Pancreas (tissue), 10 donors: ENCODE measurements around the gene ZNF555. TPM values are rescaled to one million over a fixed set of nuclear protein-coding genes. Genes with fewer than 3 reads are reported as not detected.
A peak's percentile ranks its signal among the peaks of the same experiment; 100 is the strongest.
"Not testable (repeated sequence)": the region's sequence is repeated elsewhere in the genome, so short reads cannot be mapped to it uniquely, and the experiment has no call there.

Experiments
- ATAC-seq, 4 donors: fragments of 200-7000 bp; cut with Tn5 transposase; one replicate each; pipeline versions ENCODE4 v1.8.0 to v1.9.1; 2020; ENCODE audit warnings: mild to moderate bottlenecking in 4 of 4, moderate library complexity in 4 of 4
- DNase-seq, 6 donors: peaks; one replicate each; pipeline ENCODE4 v3.0.0-alpha.2; 2020
- FAIRE-seq: peaks from 2 replicates; lab custom pipeline; 2012; peaks lifted over from hg19 to GRCh38; lab: Jason Lieb, UNC
- H3K27ac ChIP-seq, 4 donors: fragments of 200-600 bp; sonication (generic); 1 replicate in 3 of 4; 2 replicates in 1 of 4; pipeline versions ENCODE4 v1.5.0 to v1.8.0; 2020
- H3K27me3 ChIP-seq, 4 donors: fragments of 200-600 bp; one replicate each; pipeline ENCODE4 v1.8.0; 2021
- H3K36me3 ChIP-seq, 3 donors: fragments of 200-600 bp; sonication (generic) in 1 of 3; one replicate each; pipeline versions ENCODE4 v1.5.0 to v1.8.0; 2020 to 2021
- H3K4me1 ChIP-seq, 3 donors: fragments of 200-600 bp; one replicate each; pipeline ENCODE4 v1.8.0; 2021
- H3K4me3 ChIP-seq, 4 donors: fragments of 200-600 bp; sonication (generic) in 2 of 4; one replicate each; pipeline versions ENCODE4 v1.5.0 to v1.8.0; 2020 to 2021
- H3K9me3 ChIP-seq, 4 donors: fragments of 200-600 bp; one replicate each; pipeline ENCODE4 v1.8.0; 2021
- CTCF ChIP-seq, 4 donors: fragments of 200-600 bp; sonication (generic) in 3 of 4; IDR thresholded peaks; one replicate each; pipeline versions ENCODE4 v1.5.0 to v1.8.0; 2021; ENCODE audit warnings: antibody characterized with exemption in 4 of 4
- WGBS, 2 donors: extraction: QIAGEN DNeasy Blood & Tissue Kit; methylation state at CpG; one replicate each; pipeline ENCODE4 v1.1.7; 2013; 5-methylcytosine and 5-hydroxymethylcytosine counted together
- intact Hi-C, 3 donors: fragments of 100-400 bp; cut with DNase I; formaldehyde crosslinking; loops; one replicate each; pipeline versions ENCODE4 v1.11.1 to v1.14.2; 2022
- polyA plus RNA-seq, 2 donors: library from polyadenylated mRNA; stranded (reverse); fragments of 200-250 nt; gene quantifications; one replicate each; pipeline ENCODE4 v1.2.3, GENCODE V29; 2013
- total RNA-seq, 6 donors: library from RNA; stranded (reverse); fragmentation: NEBNext Ultra II Directional in 4 of 6; extraction: Animal tissue kit (Norgen Biotek cat#: 25700) in 4 of 6; gene quantifications; one replicate each; pipeline versions ENCODE4 v1.2.1 to v1.2.4, GENCODE V29; 2021 to 2023
- donor health status: healthy with polysubstance abuse.
- donor health status: DM: no; HTN: no; CAD: no; lungs with moderate emphysema.
- donor health status: DM: no; HTN: no; CAD: no.
- donor health status: control.
- donor health status: control.
- donor health status: Bipolar disorder and iron deficiency.
- donor health status: DM: yes; HTN: yes; CAD: no.
- donor health status: DM: no; HTN: no; CAD: no.
- donor health status: DM: no; HTN: no; CAD: no.
- donor health status: DM: yes; HTN: yes; CAD: no.

Gene ZNF555
- total and polyA plus RNA-seq, 8 donors, result 0.68 to 6.0 (median 3.3) TPM

GRCh38 chr19:2866495-2867024 is 25.3 kb downstream of the ZNF555 start:
- Histone ChIP-seq H3K36me3 (no peaks in the 10 kb centered on the region), H3K27me3 (no peaks in the 10 kb centered on the region), H3K4me3 (no peak overlapping the region), H3K9me3 (no peaks in the 10 kb centered on the region), H3K27ac (no peak overlapping the region), H3K4me1 (no peaks in the 10 kb centered on the region)
- no peak for FAIRE-seq
- no peak for TF ChIP-seq CTCF (IDR thresholded peaks at IDR 0.05)
- WGBS, 2 donors, result 77 to 83% methylated on average over 8 of the region's 8 CpGs
- no peak for ATAC-seq
- DNase-seq, result no peak
- intact Hi-C loops, result no loop called here

GRCh38 chr19:2867025-2867991 is 26.0 kb downstream of the ZNF555 start, which contains the start of gene ZNF556:
Gene ZNF556, plus strand, starts transcription at chr19:2867335. Its CDS starts 87 bp downstream, at chr19:2867422.
- peak; percentile 32 to 44 (median 38) for ATAC-seq
- peak within 1 kb of the TSS in 1 of 4 donors; percentile 26 for H3K27ac ChIP-seq
- intact Hi-C loops, result no loop called here
- no peaks in the 10 kb centered on the region for H3K27me3 ChIP-seq
- peak in 2 of 6 donors; percentile 42 to 74 for DNase-seq
- H3K36me3 ChIP-seq, result no peaks in the 10 kb centered on the region
- WGBS, 2 donors, result 84 to 86% methylated on average over 35 to 36 of the region's 36 CpGs
- H3K4me1 ChIP-seq, result no peaks in the 10 kb centered on the region
- no peaks in the 10 kb centered on the region for H3K9me3 ChIP-seq
- no peak within 1 kb of the TSS for H3K4me3 ChIP-seq
- no peak for TF ChIP-seq CTCF (IDR thresholded peaks at IDR 0.05)
- no peak for FAIRE-seq

DNA sequence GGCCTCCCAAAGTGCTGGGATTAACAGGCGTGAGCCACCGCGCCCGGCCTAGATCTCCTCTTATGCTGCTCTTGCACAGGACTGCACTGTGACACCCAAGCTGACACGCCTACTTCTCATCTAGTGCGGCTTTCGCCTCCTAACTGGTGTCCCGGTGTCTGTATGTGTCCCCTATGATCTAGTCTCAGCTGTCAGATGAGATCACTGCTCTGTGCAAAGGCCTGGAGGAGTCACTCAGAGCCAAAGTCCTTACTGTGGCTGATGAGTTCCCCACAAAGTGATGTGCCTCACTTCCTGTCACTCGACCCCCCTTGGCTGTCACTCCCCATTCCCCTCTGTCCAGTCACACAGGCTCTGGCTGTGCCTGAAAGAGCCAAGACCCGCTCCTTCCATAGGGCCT is 28.3 kb downstream of the ZNF555 start:
- DNase-seq (no peak), FAIRE-seq (no peak), ATAC-seq (no peak)
- no peak overlapping the region for H3K4me3 ChIP-seq
- H3K4me1 ChIP-seq, result no peaks in the 10 kb centered on the region
- intact Hi-C loops, result loop anchor here in 1 of 3 donors (5.0 kb wide), 1 partner anchor 222 kb away; no protein-coding TSS in a partner anchor
- H3K27ac ChIP-seq, result no peak overlapping the region
- no peaks in the 10 kb centered on the region for H3K9me3 ChIP-seq
- 85 to 90% methylated on average over 10 of the region's 10 CpGs for WGBS, 2 donors
- no peaks in the 10 kb centered on the region for H3K27me3 ChIP-seq
- TF ChIP-seq CTCF (IDR thresholded peaks at IDR 0.05), result no peak
- H3K36me3 ChIP-seq, result no peaks in the 10 kb centered on the region

GRCh38 chr19:2872175-2872574 is 30.9 kb downstream of the ZNF555 start:
- H3K36me3 ChIP-seq, H3K27me3 ChIP-seq, ATAC-seq, DNase-seq, H3K9me3 ChIP-seq, H3K27ac ChIP-seq, FAIRE-seq, H3K4me3 ChIP-seq, H3K4me1 ChIP-seq: not testable (repeated sequence)
- WGBS, 2 donors, result 22 to 24% methylated on average over 7 to 11 of the region's 11 CpGs
- intact Hi-C loops, result loop anchor here in 1 of 3 donors (5.0 kb wide), 1 partner anchor 225 kb away; no protein-coding TSS in a partner anchor
- TF ChIP-seq CTCF (IDR thresholded peaks at IDR 0.05), result peak in 2 of 4 donors; percentile 16 to 18
